ENCODE measurements around the gene CCDC32. TPM values are rescaled to one million over a fixed set of nuclear protein-coding genes. Genes with fewer than 3 reads are reported as not detected.

The CCDC32 gene
- total RNA-seq, 1 donor from 2014 or later = 16.4 TPM

- H3K9me3 ChIP-seq = no peaks in the 10 kb centered on the region
- intact Hi-C loops (cut with DNase I) = no loop called here
- peaks cover 0 to 9% of the 10 kb centered on the region in 2 donors for H3K4me1 ChIP-seq
- DNase-seq (ENCODE audit: low spot score in 2 of 2) = no peak
- no peak overlapping the region for H3K27ac ChIP-seq
- no peaks in the 10 kb centered on the region for H3K36me3 ChIP-seq
- TF ChIP-seq CTCF (IDR thresholded peaks at IDR 0.05) = no peak
- no peak overlapping the region for H3K4me3 ChIP-seq
- H3K27me3 ChIP-seq = no peaks in the 10 kb centered on the region
These were observed 33.3 kb upstream of the CCDC32 start for GRCh38 chr15:40598126-40598525.

GRCh38 chr15:40597024-40597423 lies 32.2 kb upstream of the CCDC32 start:
- H3K4me1 ChIP-seq = peaks cover 0 to 9% of the 10 kb centered on the region in 2 donors
- no peak for TF ChIP-seq CTCF (IDR thresholded peaks at IDR 0.05)
- H3K27ac ChIP-seq = no peak overlapping the region
- H3K4me3 ChIP-seq = no peak overlapping the region
- intact Hi-C loops (cut with DNase I) = no loop called here
- no peak for DNase-seq (ENCODE audit: low spot score in 2 of 2)
- H3K27me3 ChIP-seq = no peaks in the 10 kb centered on the region
- H3K36me3 ChIP-seq = no peaks in the 10 kb centered on the region
- H3K9me3 ChIP-seq = no peaks in the 10 kb centered on the region

- DNase-seq (ENCODE audit: low spot score in 2 of 2) = no peak
- intact Hi-C loops (cut with DNase I) = loop anchor here (2.0 kb wide), 2 partner anchors 155 to 159 kb away; partner anchors contain the start of genes BAHD1 and RMDN3
- H3K4me3 ChIP-seq = no peak overlapping the region
- H3K27me3 ChIP-seq = no peaks in the 10 kb centered on the region
- no peaks in the 10 kb centered on the region for H3K9me3 ChIP-seq
- H3K4me1 ChIP-seq = peaks cover 0 to 9% of the 10 kb centered on the region in 2 donors
- no peak for TF ChIP-seq CTCF (IDR thresholded peaks at IDR 0.05)
- H3K36me3 ChIP-seq = no peaks in the 10 kb centered on the region
- no peak overlapping the region for H3K27ac ChIP-seq
These were observed 30.9 kb upstream of the CCDC32 start for GRCh38 chr15:40595773-40596172.

GRCh38 chr15:40595219-40595618 lies 30.4 kb upstream of the CCDC32 start:
- no peaks in the 10 kb centered on the region for H3K9me3 ChIP-seq
- DNase-seq (ENCODE audit: low spot score in 2 of 2) = no peak
- no peaks in the 10 kb centered on the region for H3K27me3 ChIP-seq
- H3K36me3 ChIP-seq = no peaks in the 10 kb centered on the region
- H3K27ac ChIP-seq = no peak overlapping the region
- intact Hi-C loops (cut with DNase I) = loop anchor here (2.0 kb wide), 2 partner anchors 154 to 160 kb away; partner anchors contain the start of genes BAHD1 and RMDN3
- TF ChIP-seq CTCF (IDR thresholded peaks at IDR 0.05) = no peak
- H3K4me1 ChIP-seq = peaks cover 0 to 9% of the 10 kb centered on the region in 2 donors
- H3K4me3 ChIP-seq = peak overlapping the region in 1 of 2 donors; percentile 73

GRCh38 chr15:40594429-40594836 lies 29.6 kb upstream of the CCDC32 start:
- no peak for TF ChIP-seq CTCF (IDR thresholded peaks at IDR 0.05)
- Histone ChIP-seq H3K4me3 (peak overlapping the region; percentile 50 to 73), H3K27me3 (no peaks in the 10 kb centered on the region), H3K27ac (peak overlapping the region; percentile 78 to 87), H3K36me3 (no peaks in the 10 kb centered on the region), H3K4me1 (peaks cover 0 to 9% of the 10 kb centered on the region in 2 donors), H3K9me3 (no peaks in the 10 kb centered on the region)
- DNase-seq (ENCODE audit: low spot score in 2 of 2) = no peak
- intact Hi-C loops (cut with DNase I) = loop anchor here (1.0 to 5.0 kb wide), 6 partner anchors 25 to 523 kb away; partner anchors contain the start of genes BAHD1, INO80, RAD51 and RMDN3
